ENCODE results near the gene PLK4.

Gene PLK4

DNA sequence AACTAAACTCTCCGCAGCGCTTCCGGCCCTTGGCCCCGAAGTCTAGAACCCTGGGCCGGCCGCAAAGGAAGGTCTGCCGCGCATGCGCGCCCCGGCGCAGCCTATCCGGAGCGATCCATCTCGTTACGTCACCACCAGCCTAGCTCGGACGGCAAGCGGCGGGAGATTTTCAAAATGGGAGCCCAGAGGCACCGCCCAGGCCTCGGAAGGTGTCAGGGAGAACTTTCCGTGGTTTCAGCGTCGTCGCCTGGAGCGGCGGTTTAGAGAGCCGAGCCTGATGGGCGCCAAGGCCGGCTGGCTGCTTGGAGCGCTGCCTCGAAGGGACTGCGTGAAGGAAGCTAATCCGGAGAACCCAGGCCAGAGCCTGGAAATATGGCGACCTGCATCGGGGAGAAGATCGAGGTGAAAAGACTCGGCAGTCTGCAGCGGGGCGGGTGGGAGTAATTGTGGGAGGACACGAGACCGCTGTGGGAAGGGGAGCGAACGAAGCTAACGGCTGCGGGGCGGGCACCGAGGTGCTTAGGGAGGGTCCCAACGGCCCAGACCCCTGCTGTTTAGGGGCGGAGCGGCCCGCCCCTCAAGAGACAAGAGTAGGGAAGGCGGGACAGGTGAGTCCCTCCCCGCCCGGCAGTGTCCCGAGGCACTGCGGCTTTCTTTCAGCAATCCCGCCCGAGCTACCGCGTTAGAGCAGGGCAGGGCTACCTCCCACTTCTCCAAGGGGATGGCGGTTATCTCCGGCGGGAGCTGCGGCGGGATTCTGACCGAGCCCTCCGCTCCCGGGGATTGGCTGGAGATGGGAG lies at the start of gene PLK4:
Gene PLK4, plus strand, starts transcription at position 131 of the 800 bp plus-strand sequence. Its CDS starts 242 bp downstream, at position 373.
- Histone ChIP-seq H3K36me3 (replicated peaks) (peaks cover 37% of the 10 kb centered on the region), H3K27me3 (ENCODE audit: low read depth) (no peaks in the 10 kb centered on the region), H3K4me3 (peak within 1 kb of the TSS; percentile 84), H3K4me1 (peaks cover 21% of the 10 kb centered on the region), H3K9me3 (no peaks in the 10 kb centered on the region)
- in situ Hi-C loops (cut with MboI; ENCODE audit: low sequenced_read_pairs), result no loop called here
- DNase-seq (ENCODE audit: low spot score in 2 of 2), result peak; percentile 94 to 98

GRCh38 chr4:127832585-127832984 lies 48.1 kb upstream of the PLK4 start:
- peaks cover 6% of the 10 kb centered on the region for H3K4me1 ChIP-seq
- peaks cover 28% of the 10 kb centered on the region for H3K36me3 ChIP-seq (replicated peaks)
- no peaks in the 10 kb centered on the region for H3K27me3 ChIP-seq (ENCODE audit: low read depth)
- no peak overlapping the region for H3K4me3 ChIP-seq
- in situ Hi-C loops (cut with MboI; ENCODE audit: low sequenced_read_pairs), result no loop called here
- H3K9me3 ChIP-seq, result no peaks in the 10 kb centered on the region
- DNase-seq (ENCODE audit: low spot score in 2 of 2), result no peak

GRCh38 chr4:127843704-127844600 lies 36.7 kb upstream of the PLK4 start:
- Histone ChIP-seq H3K9me3 (peaks cover 5% of the 10 kb centered on the region; the same call in 1 of the 2 replicates), H3K36me3 (replicated peaks) (no peaks in the 10 kb centered on the region), H3K4me1 (no peaks in the 10 kb centered on the region), H3K27me3 (ENCODE audit: low read depth) (no peaks in the 10 kb centered on the region), H3K4me3 (no peak overlapping the region)
- in situ Hi-C loops (cut with MboI; ENCODE audit: low sequenced_read_pairs), result no loop called here
- no peak for DNase-seq (ENCODE audit: low spot score in 2 of 2)

DNA sequence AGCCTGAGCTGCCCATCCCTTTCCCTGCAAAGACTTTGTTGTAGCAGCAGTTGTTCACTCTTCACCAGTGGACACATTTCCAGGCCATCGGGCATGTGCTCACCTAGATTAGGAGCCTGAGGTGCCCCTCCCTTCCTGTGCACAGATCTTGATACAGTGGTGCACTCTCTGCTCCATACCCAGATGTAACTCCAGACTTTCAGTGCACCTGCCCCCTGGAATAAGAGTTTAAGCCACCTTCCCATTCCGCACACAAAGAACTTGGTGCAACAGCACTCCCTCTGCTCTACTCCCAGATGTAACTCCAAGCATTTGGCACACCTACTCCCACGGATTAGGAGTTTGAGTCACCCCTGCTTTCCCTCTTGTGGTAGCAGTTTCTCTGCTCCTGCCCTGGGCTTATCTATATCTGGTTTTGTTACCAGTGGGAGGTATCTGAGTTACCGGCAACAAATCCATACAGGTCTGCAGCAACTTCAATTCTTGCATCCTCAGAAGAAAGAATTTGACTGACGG lies 36.0 kb upstream of the PLK4 start:
- Histone ChIP-seq H3K4me1 (no peaks in the 10 kb centered on the region), H3K36me3 (replicated peaks) (no peaks in the 10 kb centered on the region), H3K27me3 (ENCODE audit: low read depth) (no peaks in the 10 kb centered on the region), H3K9me3 (peaks cover 7% of the 10 kb centered on the region), H3K4me3 (no peak overlapping the region)
- in situ Hi-C loops (cut with MboI; ENCODE audit: low sequenced_read_pairs), result no loop called here
- DNase-seq (ENCODE audit: low spot score in 2 of 2), result no peak

GRCh38 chr4:127846061-127846460 lies 34.6 kb upstream of the PLK4 start:
- Histone ChIP-seq H3K36me3 (replicated peaks) (no peaks in the 10 kb centered on the region), H3K4me3 (no peak overlapping the region), H3K4me1 (no peaks in the 10 kb centered on the region), H3K27me3 (ENCODE audit: low read depth) (no peaks in the 10 kb centered on the region), H3K9me3 (peaks cover 15% of the 10 kb centered on the region)
- no peak for DNase-seq (ENCODE audit: low spot score in 2 of 2)
- in situ Hi-C loops (cut with MboI; ENCODE audit: low sequenced_read_pairs), result no loop called here

DNA sequence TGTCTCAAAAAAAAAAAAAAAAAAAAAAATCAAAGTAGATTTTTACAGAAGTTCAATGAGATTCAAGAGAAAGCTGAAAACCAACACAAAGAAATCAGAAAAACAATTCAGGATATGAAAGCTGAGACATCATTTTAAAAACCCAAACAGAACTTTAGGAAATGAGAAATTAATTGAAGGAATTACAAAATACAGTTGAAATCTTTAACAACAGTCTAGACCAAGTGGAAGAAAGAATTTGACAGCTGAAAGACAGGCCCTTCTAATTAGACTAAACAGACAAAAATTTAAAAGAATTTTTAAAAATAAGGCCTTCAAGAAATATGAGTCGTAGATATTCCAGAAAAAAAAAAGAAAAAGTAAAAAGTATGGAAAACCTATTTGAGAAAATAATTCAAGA lies 33.9 kb upstream of the PLK4 start:
- Histone ChIP-seq H3K27me3 (ENCODE audit: low read depth) (no peaks in the 10 kb centered on the region), H3K36me3 (replicated peaks) (no peaks in the 10 kb centered on the region), H3K9me3 (peaks cover 15% of the 10 kb centered on the region), H3K4me1 (no peaks in the 10 kb centered on the region), H3K4me3 (no peak overlapping the region)
- in situ Hi-C loops (cut with MboI; ENCODE audit: low sequenced_read_pairs), result no loop called here
- DNase-seq (ENCODE audit: low spot score in 2 of 2), result no peak

DNA sequence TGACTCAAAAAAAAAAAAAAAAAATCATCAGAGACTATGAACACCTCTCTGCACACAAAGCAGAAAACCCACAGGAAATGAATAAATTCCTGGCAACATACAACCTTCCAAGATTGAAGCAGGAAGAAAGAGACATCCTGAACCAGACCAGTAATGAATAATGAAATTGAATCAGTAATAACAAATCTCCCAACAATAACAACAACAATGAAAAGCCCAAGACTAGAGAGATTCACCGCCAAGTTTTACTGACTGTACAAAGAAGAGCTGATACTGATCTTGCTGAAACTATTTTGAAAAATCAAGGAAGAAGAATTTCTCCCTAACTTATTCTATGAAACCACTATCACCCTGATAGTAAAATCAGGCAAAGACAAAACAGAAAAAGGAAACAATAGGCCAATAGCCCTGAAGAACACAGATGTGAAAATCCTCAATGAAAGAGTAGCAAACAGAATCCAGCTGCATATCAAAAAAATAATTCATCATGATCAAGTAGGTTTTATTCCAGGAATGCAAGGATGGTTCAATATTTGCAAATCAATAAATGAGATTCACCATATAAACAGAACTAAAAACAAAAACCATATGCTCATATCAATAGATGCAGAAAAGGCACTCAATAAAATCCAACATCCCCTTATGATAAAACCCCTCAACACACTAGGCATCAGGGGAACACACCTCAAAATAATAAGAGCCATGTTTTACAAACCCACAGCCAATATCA lies 31.0 kb upstream of the PLK4 start:
- Histone ChIP-seq H3K4me3 (no peak overlapping the region), H3K36me3 (replicated peaks) (no peaks in the 10 kb centered on the region), H3K4me1 (no peaks in the 10 kb centered on the region), H3K9me3 (peaks cover 15% of the 10 kb centered on the region), H3K27me3 (ENCODE audit: low read depth) (no peaks in the 10 kb centered on the region)
- in situ Hi-C loops (cut with MboI; ENCODE audit: low sequenced_read_pairs), result no loop called here
- DNase-seq (ENCODE audit: low spot score in 2 of 2), result no peak

DNA sequence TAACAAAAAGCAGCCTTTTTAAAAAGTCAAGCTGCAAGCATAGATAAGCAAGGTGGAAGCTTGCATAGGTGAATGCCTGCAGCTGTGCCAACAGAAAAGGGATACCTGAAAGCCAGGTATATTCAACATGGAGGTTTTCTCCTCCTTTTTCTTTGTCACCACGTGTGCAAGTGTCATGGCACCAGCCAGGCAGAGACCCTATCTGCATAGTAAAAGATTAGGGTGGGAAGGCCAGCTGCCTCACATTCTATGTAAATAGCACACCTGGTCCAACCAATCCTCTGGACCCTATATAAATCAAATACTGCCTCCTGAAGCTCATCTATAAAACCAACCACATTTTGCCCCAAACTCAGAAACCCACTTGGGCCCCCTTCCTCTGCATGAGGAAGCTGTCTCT lies 28.0 kb upstream of the PLK4 start:
- no peak overlapping the region for H3K4me3 ChIP-seq
- no peak for DNase-seq (ENCODE audit: low spot score in 2 of 2)
- H3K9me3 ChIP-seq, result peaks cover 18% of the 10 kb centered on the region
- H3K4me1 ChIP-seq, result no peaks in the 10 kb centered on the region
- H3K27me3 ChIP-seq (ENCODE audit: low read depth), result no peaks in the 10 kb centered on the region
- in situ Hi-C loops (cut with MboI; ENCODE audit: low sequenced_read_pairs), result no loop called here
- H3K36me3 ChIP-seq (replicated peaks), result no peaks in the 10 kb centered on the region

GRCh38 chr4:127856196-127856812 lies 24.4 kb upstream of the PLK4 start:
- H3K27me3 ChIP-seq (ENCODE audit: low read depth), result no peaks in the 10 kb centered on the region
- DNase-seq (ENCODE audit: low spot score in 2 of 2), result no peak
- in situ Hi-C loops (cut with MboI; ENCODE audit: low sequenced_read_pairs), result no loop called here
- H3K4me1 ChIP-seq, result no peaks in the 10 kb centered on the region
- no peak overlapping the region for H3K4me3 ChIP-seq
- H3K9me3 ChIP-seq, result peaks cover 9% of the 10 kb centered on the region; the same call in 1 of the 2 replicates
- H3K36me3 ChIP-seq (replicated peaks), result no peaks in the 10 kb centered on the region

- no peak for DNase-seq (ENCODE audit: low spot score in 2 of 2)
- Histone ChIP-seq H3K27me3 (ENCODE audit: low read depth) (no peaks in the 10 kb centered on the region), H3K4me3 (no peak overlapping the region), H3K4me1 (no peaks in the 10 kb centered on the region), H3K9me3 (peaks cover 9% of the 10 kb centered on the region; the same call in 1 of the 2 replicates), H3K36me3 (replicated peaks) (no peaks in the 10 kb centered on the region)
- in situ Hi-C loops (cut with MboI; ENCODE audit: low sequenced_read_pairs), result no loop called here
These were observed 23.8 kb upstream of the PLK4 start for GRCh38 chr4:127856813-127857447.

DNA sequence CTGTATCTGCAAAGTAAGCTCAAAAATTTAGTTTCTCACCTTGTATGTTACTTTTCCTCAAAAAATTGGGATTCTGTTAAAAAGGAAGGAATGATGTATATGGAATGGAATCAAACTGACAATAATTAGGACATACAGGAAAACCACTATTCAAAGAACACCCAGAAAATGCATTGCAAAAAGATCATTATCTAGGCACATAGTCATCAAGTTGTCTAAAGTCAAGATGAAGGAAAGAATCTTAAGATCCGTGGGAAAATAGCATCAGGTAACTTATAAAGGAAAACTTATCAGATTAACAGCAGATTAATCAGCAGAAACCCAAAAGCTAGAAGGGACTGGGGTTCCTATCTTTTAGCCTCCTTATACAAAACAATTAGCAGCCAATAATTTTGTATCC lies 23.1 kb upstream of the PLK4 start:
- in situ Hi-C loops (cut with MboI; ENCODE audit: low sequenced_read_pairs), result no loop called here
- H3K9me3 ChIP-seq, result peaks cover 12% of the 10 kb centered on the region

GRCh38 chr4:127868196-127868595 lies 12.5 kb upstream of the PLK4 start:
- DNase-seq (ENCODE audit: low spot score in 2 of 2), result no peak

More for the DNA sequence above, 23.1 kb upstream of the PLK4 start:
- no peak overlapping the region for H3K4me3 ChIP-seq
- H3K4me1 ChIP-seq, result no peaks in the 10 kb centered on the region; the same call in 1 of the 2 replicates
- H3K36me3 ChIP-seq (replicated peaks), result no peaks in the 10 kb centered on the region
- no peak for DNase-seq (ENCODE audit: low spot score in 2 of 2)
- H3K27me3 ChIP-seq (ENCODE audit: low read depth), result no peaks in the 10 kb centered on the region

More at GRCh38 chr4:127868196-127868595, 12.5 kb upstream of the PLK4 start:
- H3K9me3 ChIP-seq, result no peaks in the 10 kb centered on the region
- no peak overlapping the region for H3K4me3 ChIP-seq
- H3K36me3 ChIP-seq (replicated peaks), result no peaks in the 10 kb centered on the region; the same call in 1 of the 2 replicates
- H3K4me1 ChIP-seq, result no peaks in the 10 kb centered on the region
- in situ Hi-C loops (cut with MboI; ENCODE audit: low sequenced_read_pairs), result no loop called here
- no peaks in the 10 kb centered on the region for H3K27me3 ChIP-seq (ENCODE audit: low read depth)
